ENCODE results near the gene PRG3. TPM values are rescaled to one million over a fixed set of nuclear protein-coding genes. Genes with fewer than 3 reads are reported as not detected.

PRG3 gene
- total and polyA plus RNA-seq, 2 of the 13 experiments (the other 11 are each of a cell fraction or from before 2014, with no cell fraction given), result not detected

- H3K4me3 ChIP-seq (replicated peaks in 1 of 3; ENCODE audit: insufficient read depth in 1 of 3, low read depth in 2 of 3, low read length in 3 of 3), result no peak overlapping the region
- FAIRE-seq, result no peak
- no peak overlapping the region for H3K9ac ChIP-seq (ENCODE audit: insufficient read depth, low read depth, low read length)
- H3K9me3 ChIP-seq (ENCODE audit: low read length), result no peaks in the 10 kb centered on the region
- H3K79me2 ChIP-seq (ENCODE audit: insufficient read depth, low read length), result no peaks in the 10 kb centered on the region
- CTCF ChIA-PET (ENCODE audit: low intra/inter-chr PET ratio, low total read pairs), result no interaction called here
- H3K27ac ChIP-seq (ENCODE audit: extremely low read length, insufficient read depth, low read length), result no peak overlapping the region
- H2AFZ ChIP-seq (ENCODE audit: low read length), result no peak overlapping the region
- intact Hi-C loops (cut with micrococcal nuclease; ENCODE audit: unreplicated experiment) (no loop called here), in situ Hi-C loops (cut with HindIII; ENCODE audit: extremely low pct_ligation_motif_present, low pct_unique_long_range_greater_than_20kb) (loop anchor here (10.0 kb wide), 1 partner anchor 65 kb away; no protein-coding TSS in a partner anchor)
- H3K4me2 ChIP-seq (ENCODE audit: low read depth, low read length), result no peak overlapping the region
- no peak for DNase-seq (ENCODE audit: low spot score)
- H3K27me3 ChIP-seq (ENCODE audit: control insufficient read depth in 1 of 2, insufficient read depth in 2 of 2, low read length in 2 of 2), result no peaks in the 10 kb centered on the region
- POLR2A ChIA-PET, result no interaction called here
- BruUV-seq (replicated peaks), result no TSS peak
- ATAC-seq, result no peak; the same call in 2 of the 3 replicates
- H3K4me1 ChIP-seq (ENCODE audit: insufficient read depth, low read length), result peaks cover 13% of the 10 kb centered on the region
- H4K20me1 ChIP-seq (ENCODE audit: insufficient read depth, low read length), result no peaks in the 10 kb centered on the region
- H3K36me3 ChIP-seq (replicated peaks in 1 of 2; ENCODE audit: control insufficient read depth in 1 of 2, insufficient read depth in 2 of 2, low read length in 2 of 2), result no peaks in the 10 kb centered on the region
- 10% methylated on average over 8 of the region's 10 CpGs for WGBS (ENCODE audit: low lambda C conversion rate)
- no peak for TF ChIP-seq CHCHD3 (CRISPR knock-in tag; IDR thresholded peaks at IDR 0.05)
- TF ChIP-seq, protein P1, sequence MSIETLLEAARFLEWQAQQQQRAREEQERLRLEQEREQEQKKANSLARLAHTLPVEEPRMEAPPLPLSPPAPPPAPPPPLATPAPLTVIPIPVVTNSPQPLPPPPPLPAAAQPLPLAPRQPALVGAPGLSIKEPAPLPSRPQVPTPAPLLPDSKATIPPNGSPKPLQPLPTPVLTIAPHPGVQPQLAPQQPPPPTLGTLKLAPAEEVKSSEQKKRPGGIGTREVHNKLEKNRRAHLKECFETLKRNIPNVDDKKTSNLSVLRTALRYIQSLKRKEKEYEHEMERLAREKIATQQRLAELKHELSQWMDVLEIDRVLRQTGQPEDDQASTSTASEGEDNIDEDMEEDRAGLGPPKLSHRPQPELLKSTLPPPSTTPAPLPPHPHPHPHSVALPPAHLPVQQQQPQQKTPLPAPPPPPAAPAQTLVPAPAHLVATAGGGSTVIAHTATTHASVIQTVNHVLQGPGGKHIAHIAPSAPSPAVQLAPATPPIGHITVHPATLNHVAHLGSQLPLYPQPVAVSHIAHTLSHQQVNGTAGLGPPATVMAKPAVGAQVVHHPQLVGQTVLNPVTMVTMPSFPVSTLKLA (IDR thresholded peaks at IDR 0.05), result peak; percentile 95
- no peak for TF ChIP-seq PBX2 (CRISPR knock-in tag; IDR thresholded peaks at IDR 0.05)
- TF ChIP-seq BCL6 (CRISPR knock-in tag; IDR thresholded peaks at IDR 0.05), result no peak
- no peak for TF ChIP-seq ZNF614 (CRISPR knock-in tag; IDR thresholded peaks at IDR 0.05; ENCODE audit: borderline replicate concordance)
- no peak for TF ChIP-seq HOMEZ (CRISPR knock-in tag; IDR thresholded peaks at IDR 0.05; ENCODE audit: low read depth)
- no peak for TF ChIP-seq ZNF766 (CRISPR knock-in tag; IDR thresholded peaks at IDR 0.05; ENCODE audit: borderline replicate concordance)
- no peak for TF ChIP-seq FOXK2 (IDR thresholded peaks at IDR 0.05)
- TF ChIP-seq ZBTB43 (CRISPR knock-in tag; conservative IDR thresholded peaks at IDR 0.05), result no peak
- no peak for TF ChIP-seq RELA (CRISPR knock-in tag; IDR thresholded peaks at IDR 0.05)
- TF ChIP-seq HOXA3 (CRISPR knock-in tag; IDR thresholded peaks at IDR 0.05), result no peak
- no peak for TF ChIP-seq ZNF768 (CRISPR knock-in tag; IDR thresholded peaks at IDR 0.05)
- TF ChIP-seq ZNF180 (CRISPR knock-in tag; IDR thresholded peaks at IDR 0.05; ENCODE audit: borderline replicate concordance, low read depth), result no peak
- no peak for TF ChIP-seq ATF1 (CRISPR knock-in tag; IDR thresholded peaks at IDR 0.05)
- TF ChIP-seq ZBTB44 (CRISPR knock-in tag; IDR thresholded peaks at IDR 0.05), result 0 out of 2 replicates have a peak, but pooled peaks have one; percentile 47
- no peak for TF ChIP-seq FOSL1 (CRISPR knock-in tag; IDR thresholded peaks at IDR 0.05; ENCODE audit: borderline replicate concordance)
- no peak for TF ChIP-seq SP1 (IDR thresholded peaks at IDR 0.05)
- no peak for TF ChIP-seq SP1 (CRISPR knock-in tag; IDR thresholded peaks at IDR 0.05)
- no peak for TF ChIP-seq FOXC1 (CRISPR knock-in tag; IDR thresholded peaks at IDR 0.05; ENCODE audit: borderline replicate concordance)
- TF ChIP-seq MAX (IDR thresholded peaks at IDR 0.05), result no peak
Observed at GRCh38 chr11:57379732-57380131, 1.2 kb downstream of the PRG3 start.

Data from HepG2 (cell line).